OCI-LY1 (cell line): ENCODE measurements around the gene DNTT.

Experiments
- EZH2 ChIP-seq: fragments of 200-600 bp; sonication (generic), shearing (Covaris generic); IDR thresholded peaks from 2 replicates; pipeline ENCODE4 v1.8.0; 2017; ENCODE audit warnings: borderline replicate concordance, mixed run types, mild to moderate bottlenecking, antibody characterized with exemption, low read length, moderate library complexity, mixed read lengths
- TF ChIP-seq, protein P1 (sequence below): fragments of 200-600 bp; sonication (generic), shearing (Covaris generic); IDR thresholded peaks from 2 replicates; pipeline ENCODE4 v1.5.1; 2017; ENCODE audit warnings: mild to moderate bottlenecking, antibody characterized with exemption, low read length, moderate library complexity, mixed read lengths

DNA sequence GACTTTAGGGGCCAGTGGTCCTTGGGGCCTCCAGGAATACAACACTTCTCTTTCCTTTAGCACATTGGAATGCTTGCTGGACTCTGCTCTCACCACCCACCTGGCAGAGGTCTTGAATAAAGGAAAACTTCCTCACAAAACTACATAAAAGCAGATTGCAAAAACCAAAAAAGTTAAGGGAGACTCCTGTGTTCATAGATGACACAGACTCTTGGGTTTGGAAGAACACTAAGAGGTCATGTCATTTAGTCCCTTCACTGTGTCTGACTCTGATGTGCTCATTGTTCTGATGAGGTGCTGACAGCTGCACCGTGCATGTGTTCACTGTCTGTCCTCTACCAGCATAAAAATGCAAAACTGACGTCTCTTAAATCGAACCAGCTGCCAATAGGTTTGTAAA, 44.2 kb upstream of the DNTT start:
- TF ChIP-seq, protein P1, sequence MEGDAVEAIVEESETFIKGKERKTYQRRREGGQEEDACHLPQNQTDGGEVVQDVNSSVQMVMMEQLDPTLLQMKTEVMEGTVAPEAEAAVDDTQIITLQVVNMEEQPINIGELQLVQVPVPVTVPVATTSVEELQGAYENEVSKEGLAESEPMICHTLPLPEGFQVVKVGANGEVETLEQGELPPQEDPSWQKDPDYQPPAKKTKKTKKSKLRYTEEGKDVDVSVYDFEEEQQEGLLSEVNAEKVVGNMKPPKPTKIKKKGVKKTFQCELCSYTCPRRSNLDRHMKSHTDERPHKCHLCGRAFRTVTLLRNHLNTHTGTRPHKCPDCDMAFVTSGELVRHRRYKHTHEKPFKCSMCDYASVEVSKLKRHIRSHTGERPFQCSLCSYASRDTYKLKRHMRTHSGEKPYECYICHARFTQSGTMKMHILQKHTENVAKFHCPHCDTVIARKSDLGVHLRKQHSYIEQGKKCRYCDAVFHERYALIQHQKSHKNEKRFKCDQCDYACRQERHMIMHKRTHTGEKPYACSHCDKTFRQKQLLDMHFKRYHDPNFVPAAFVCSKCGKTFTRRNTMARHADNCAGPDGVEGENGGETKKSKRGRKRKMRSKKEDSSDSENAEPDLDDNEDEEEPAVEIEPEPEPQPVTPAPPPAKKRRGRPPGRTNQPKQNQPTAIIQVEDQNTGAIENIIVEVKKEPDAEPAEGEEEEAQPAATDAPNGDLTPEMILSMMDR = no peak
- TF ChIP-seq EZH2 = no peak
